OCI-LY3 (cell line): ENCODE data around the gene PPP3CA.

ENCODE experiments used
- CTCF ChIP-seq: fragments of 200-600, 300-600 bp; sonication (generic); IDR thresholded peaks from 2 replicates; pipeline ENCODE4 v1.5.1; 2014; ENCODE audit warnings: antibody characterized with exemption, low read length, low read depth
- EZH2phosphoT487 ChIP-seq: fragments of 200-600 bp; shearing (Covaris generic); IDR thresholded peaks from 2 replicates; pipeline ENCODE4 v1.6.1; 2018; ENCODE audit warnings: antibody characterized with exemption, mixed run types, low read depth

DNA sequence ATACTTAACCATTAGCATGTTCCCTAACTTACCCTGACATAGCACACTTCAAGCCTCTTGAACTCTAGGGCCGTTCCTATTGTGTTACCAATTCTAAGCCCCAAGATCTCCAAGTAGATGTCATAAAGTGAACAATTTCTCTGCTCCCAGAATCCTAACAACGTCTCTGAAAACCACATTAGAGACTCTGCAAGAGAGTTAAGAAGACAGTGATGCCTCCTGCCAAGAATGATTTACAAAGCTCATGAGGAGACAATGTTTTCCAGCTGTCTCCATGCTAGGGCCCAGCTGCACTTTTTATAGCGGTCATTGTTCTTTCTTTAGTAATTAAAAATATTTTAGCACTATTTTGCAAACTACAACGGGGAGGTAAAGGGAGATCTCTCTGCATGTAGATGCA is 358.4 kb downstream of the PPP3CA start:
- TF ChIP-seq CTCF (no peak), EZH2phosphoT487 (no peak)
